Activated CD4-positive, alpha-beta T cell treated with anti-CD3 and anti-CD28 coated beads, Interleukin-2, amount 10 ng/mL, durations not matched to agents 7 days and 5 days (primary cell): ENCODE data around the gene DLGAP1. TPM values are rescaled to one million over a fixed set of nuclear protein-coding genes. Genes with fewer than 3 reads are reported as not detected.

ENCODE experiments used
- CTCF ChIA-PET: fragments of 350-600 bp; sonication (Branson Sonifier 250); formaldehyde crosslinking; loops from one replicate; lab custom pipeline; 2021; ENCODE audit warnings: antibody characterized with exemption; lab: Charles Lee
- POLR2A ChIA-PET: fragments of 350-600 bp; sonication (Branson Sonifier 250); formaldehyde crosslinking; loops from one replicate; lab custom pipeline; 2021; ENCODE audit warnings: antibody characterized with exemption; lab: Charles Lee
- DNase-seq: peaks from one replicate; pipeline ENCODE4 v3.0.0-alpha.2; 2020
- H3K27ac Mint-ChIP-seq: one replicate; pipeline ENCODE4 v1.8.0; 2021; ENCODE audit warnings: mild to moderate bottlenecking, moderate library complexity, mixed read lengths
- H3K27me3 Mint-ChIP-seq: one replicate; pipeline ENCODE4 v1.8.0; 2021; ENCODE audit warnings: mixed read lengths
- H3K36me3 Mint-ChIP-seq: one replicate; pipeline ENCODE4 v1.8.0; 2021; ENCODE audit warnings: low read depth, mixed read lengths
- H3K4me1 Mint-ChIP-seq: one replicate; pipeline ENCODE4 v1.8.0; 2021; ENCODE audit warnings: mixed read lengths
- H3K4me3 Mint-ChIP-seq: one replicate; pipeline ENCODE4 v1.8.0; 2021; ENCODE audit warnings: mild to moderate bottlenecking, moderate library complexity, mixed read lengths
- H3K9me3 Mint-ChIP-seq: one replicate; pipeline ENCODE4 v1.8.0; 2021; ENCODE audit warnings: mixed read lengths
- total RNA-seq, 2 experiments: library from RNA; stranded (reverse); gene quantifications; one replicate each; pipeline ENCODE4 v1.2.3, GENCODE V29; 2021

DLGAP1 gene
- total RNA-seq, 2 experiments from 2014 or later, result 0.10 TPM; not detected in 1

DNA sequence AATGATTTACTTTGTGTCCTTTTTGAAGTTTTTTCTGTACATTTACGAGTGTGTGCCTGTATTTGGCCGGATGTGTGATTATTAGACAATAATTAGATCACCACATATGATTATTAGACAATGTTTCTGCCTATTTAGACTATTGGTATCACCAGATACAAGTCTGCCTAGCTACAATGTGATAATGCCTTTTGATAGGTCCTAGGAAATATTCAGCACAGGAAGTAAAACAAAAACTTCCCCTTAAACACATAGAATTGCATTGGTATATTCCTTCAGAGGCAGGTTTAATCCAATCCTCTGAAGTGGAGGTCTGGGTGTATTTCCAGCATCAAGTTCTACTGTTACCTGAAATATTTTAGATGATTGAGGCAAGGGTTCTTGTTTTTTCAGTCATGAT lies 730.0 kb downstream of the DLGAP1 start:
- CTCF ChIA-PET, result interaction anchor here (0.5 kb wide), 1 partner anchor 80 kb away, joined by 3 read pairs; no protein-coding TSS in a partner anchor
- peaks cover 26% of the 10 kb centered on the region for H3K27me3 Mint-ChIP-seq
- H3K27ac Mint-ChIP-seq, result no peak overlapping the region
- H3K36me3 Mint-ChIP-seq, result no peaks in the 10 kb centered on the region
- DNase-seq, result no peak
- no peaks in the 10 kb centered on the region for H3K4me1 Mint-ChIP-seq
- no peak overlapping the region for H3K4me3 Mint-ChIP-seq
- H3K9me3 Mint-ChIP-seq, result no peaks in the 10 kb centered on the region
- POLR2A ChIA-PET, result no interaction called here

DNA sequence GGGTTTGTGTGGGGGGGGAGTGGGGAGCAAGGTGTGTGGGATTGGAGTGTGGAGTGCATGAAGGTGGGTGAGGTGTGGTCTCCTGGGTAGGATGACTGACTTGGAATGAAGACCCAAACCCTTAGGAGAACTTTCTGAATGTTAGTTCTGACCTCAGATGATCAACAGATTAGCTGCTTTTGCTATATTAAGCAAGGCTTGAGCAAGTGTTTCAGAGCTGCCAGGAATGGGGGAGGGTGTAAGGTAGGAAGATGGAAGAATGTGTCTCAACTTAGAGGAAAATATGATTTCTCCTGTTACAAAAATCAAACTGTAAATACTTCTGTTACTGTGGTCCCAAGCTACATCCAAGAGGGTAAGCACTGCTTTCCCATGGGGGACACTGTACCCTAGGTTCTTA lies 731.6 kb downstream of the DLGAP1 start:
- DNase-seq, result no peak
- ChIA-PET POLR2A (no interaction called here), CTCF (interaction anchor here (0.6 kb wide), 1 partner anchor 194 kb away, joined by 3 read pairs; no protein-coding TSS in a partner anchor)
- Mint-ChIP-seq H3K4me3 (no peak overlapping the region), H3K36me3 (no peaks in the 10 kb centered on the region), H3K27me3 (peaks cover 26% of the 10 kb centered on the region), H3K9me3 (no peaks in the 10 kb centered on the region), H3K4me1 (no peaks in the 10 kb centered on the region), H3K27ac (no peak overlapping the region)

DNA sequence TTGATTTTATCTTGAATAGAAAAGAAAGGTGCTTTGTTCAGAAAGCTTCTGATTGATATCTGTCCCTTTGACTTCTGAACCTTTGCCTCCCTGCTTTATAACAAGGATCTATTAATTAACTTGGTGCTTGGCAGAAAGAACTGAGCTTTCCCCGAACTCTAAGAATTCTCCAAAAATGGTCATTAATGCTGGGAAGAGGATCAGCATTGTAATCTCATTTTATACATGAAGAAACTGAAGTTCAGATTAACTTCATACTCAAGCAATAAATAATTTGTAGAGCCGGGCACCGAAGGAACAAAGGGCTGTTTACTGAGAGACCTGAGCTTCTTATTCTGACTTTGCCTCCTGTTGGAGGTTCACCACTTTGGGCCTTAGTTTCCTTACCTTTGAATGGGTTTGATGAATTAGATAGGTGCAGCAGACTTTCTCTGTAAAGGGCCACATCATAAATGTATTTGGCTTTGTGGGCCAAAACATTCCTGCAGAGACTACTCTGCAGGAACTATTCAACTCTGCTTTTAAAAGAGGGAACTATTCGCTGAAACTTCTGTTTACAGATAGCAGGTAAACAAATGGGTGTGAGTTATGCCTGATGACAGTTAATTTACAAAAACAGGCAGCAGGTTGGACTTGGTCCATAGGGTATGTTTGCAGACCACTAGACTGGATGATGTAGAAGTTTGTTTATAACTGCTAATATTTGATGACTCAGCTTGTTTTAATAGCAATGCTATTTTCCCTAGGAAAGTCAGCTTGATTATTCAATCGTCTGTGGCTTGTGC lies 732.3 kb downstream of the DLGAP1 start:
- Mint-ChIP-seq H3K4me1 (no peaks in the 10 kb centered on the region), H3K27ac (no peak overlapping the region), H3K9me3 (no peaks in the 10 kb centered on the region), H3K4me3 (no peak overlapping the region), H3K27me3 (peaks cover 26% of the 10 kb centered on the region), H3K36me3 (no peaks in the 10 kb centered on the region)
- DNase-seq, result no peak
- CTCF ChIA-PET, result interaction anchor here (0.5 kb wide), 1 partner anchor 411 kb away, joined by 3 read pairs; no protein-coding TSS in a partner anchor
- POLR2A ChIA-PET, result no interaction called here

DNA sequence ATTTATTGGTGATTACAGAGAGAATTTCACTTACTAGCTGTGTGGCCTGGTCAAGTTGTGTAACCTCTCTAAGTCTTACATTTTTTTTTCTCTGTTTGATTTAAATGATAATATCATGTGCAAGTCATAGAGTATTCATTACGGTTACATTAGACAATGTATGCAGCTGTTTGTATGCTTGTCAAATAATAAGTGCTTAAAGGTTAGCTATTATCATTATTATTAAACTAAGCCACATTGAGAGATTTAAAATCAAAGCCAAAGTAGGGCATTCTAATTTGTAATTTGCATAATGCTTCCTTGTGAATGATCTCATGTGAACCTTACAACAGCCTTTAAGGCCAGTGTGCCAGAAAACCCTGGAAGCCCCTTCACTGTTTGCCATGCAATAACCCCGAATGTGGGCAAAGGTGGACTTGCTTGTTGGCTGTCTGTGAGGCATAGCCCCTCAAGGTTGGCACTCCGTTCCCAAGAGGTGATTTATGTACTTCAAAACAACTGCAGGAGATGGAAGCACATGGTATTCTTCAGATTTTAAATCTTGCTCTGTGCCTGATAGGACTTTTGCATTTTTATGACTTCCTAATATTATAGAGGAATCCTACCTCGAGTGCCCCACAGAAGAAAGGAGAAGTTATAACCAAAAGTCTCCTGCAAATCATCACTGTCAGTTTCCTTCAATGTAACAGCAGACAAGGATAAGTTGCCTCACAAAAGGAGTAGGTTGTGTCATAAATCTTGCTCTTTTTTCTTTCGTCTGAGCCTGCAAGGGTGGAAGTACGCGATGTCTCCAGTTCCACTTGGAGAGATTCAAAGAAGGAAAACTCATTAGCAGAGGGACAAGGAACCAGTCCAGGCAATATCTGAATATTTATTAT lies 733.1 kb downstream of the DLGAP1 start:
- Mint-ChIP-seq H3K36me3 (no peaks in the 10 kb centered on the region), H3K9me3 (no peaks in the 10 kb centered on the region), H3K27ac (no peak overlapping the region), H3K4me3 (no peak overlapping the region), H3K27me3 (peaks cover 21% of the 10 kb centered on the region), H3K4me1 (no peaks in the 10 kb centered on the region)
- no peak for DNase-seq
- POLR2A ChIA-PET, result no interaction called here
- CTCF ChIA-PET, result no interaction called here

DNA sequence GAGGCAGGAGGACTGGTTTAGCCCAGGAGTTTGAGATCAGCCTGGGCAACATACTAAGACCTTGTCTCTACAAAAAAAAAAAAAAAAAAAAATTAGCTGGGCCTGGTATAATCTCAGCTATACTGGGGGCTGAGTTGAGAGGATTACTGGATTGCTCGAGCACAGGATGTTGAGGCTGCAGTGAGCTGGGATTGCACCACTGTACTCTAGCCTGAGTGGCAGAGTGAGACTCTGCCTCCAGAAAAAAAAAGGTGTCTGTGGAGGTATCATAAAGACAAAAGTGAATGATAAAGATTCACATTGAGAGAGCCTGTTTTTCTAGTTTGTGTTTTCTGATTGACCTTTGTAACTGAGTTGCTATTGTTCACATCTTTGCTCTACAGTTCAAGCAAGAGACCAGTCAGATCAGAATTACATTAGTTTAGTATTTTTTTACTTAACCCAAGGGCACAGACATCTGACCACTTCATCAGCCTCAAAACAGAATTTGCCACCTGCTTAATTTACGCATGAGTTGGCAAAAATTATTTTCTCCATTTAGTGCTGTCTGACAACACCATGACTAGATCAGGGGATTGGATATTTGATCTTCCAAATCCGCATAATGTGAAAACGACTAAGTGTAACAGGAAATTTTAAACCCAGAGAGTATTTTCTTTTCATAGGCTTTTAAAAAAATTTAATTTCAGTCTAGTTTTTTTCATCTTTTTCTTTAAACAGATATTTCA lies 734.1 kb downstream of the DLGAP1 start:
- Mint-ChIP-seq H3K36me3 (no peaks in the 10 kb centered on the region), H3K4me1 (no peaks in the 10 kb centered on the region), H3K9me3 (no peaks in the 10 kb centered on the region), H3K27ac (no peak overlapping the region), H3K4me3 (no peak overlapping the region), H3K27me3 (peaks cover 16% of the 10 kb centered on the region)
- ChIA-PET CTCF (no interaction called here), POLR2A (no interaction called here)
- DNase-seq, result no peak

DNA sequence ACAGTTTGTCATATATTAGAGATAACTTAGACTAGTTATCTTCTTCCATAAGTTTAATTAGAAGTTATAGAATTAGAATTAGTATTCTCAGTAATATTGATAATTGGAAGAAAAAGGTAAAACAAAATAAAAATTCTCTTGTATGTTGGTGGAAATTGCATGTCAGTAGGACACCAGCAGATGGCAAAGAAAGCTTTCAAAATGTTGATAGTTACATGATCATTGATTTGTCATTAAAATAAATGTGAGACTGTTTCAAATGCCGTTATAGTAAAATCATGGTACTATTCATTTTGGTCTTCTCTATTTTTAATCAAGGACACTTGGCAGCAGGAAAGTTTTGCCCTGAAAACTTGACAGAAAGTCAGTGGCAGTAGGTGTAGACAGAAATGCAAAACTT lies 734.9 kb downstream of the DLGAP1 start:
- H3K27ac Mint-ChIP-seq, result no peak overlapping the region
- H3K27me3 Mint-ChIP-seq, result peaks cover 13% of the 10 kb centered on the region
- DNase-seq, result no peak
- POLR2A ChIA-PET, result no interaction called here
- no peaks in the 10 kb centered on the region for H3K36me3 Mint-ChIP-seq
- peaks cover 3% of the 10 kb centered on the region for H3K4me1 Mint-ChIP-seq
- CTCF ChIA-PET, result no interaction called here
- H3K9me3 Mint-ChIP-seq, result no peaks in the 10 kb centered on the region
- no peak overlapping the region for H3K4me3 Mint-ChIP-seq

DNA sequence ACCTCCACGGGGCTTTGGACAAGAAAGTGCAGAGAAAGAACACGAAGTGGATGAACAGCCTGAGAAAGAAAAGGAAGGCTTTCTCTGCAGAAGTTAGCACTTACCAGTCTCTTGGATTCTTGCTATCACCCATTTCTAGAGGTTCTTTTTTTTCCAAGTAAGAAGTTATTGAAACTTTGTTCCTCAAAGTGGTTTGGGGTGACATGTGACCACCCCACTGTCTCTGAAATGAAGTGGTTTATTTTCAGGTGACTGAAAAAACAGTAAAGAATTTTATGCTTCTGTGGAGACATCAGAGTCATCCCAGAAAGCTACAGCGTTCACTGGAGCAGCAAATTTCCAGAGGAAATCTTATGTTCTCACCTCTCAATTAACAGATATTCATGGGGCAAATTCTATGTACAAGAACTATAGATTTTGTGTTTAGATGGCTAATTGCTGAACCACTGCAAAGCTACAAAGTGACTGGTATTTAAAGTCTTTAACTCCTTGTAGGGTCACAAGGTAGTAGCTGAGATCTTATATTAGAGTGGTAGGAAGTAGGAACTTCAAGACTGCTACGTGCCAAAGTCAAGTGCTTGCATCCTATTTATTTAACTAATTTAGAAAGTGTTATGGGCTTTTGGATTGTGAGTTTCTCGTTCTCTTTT lies 737.6 kb downstream of the DLGAP1 start:
- Mint-ChIP-seq H3K9me3 (no peaks in the 10 kb centered on the region), H3K36me3 (no peaks in the 10 kb centered on the region), H3K27ac (no peak overlapping the region), H3K27me3 (peaks cover 7% of the 10 kb centered on the region), H3K4me3 (no peak overlapping the region), H3K4me1 (peaks cover 3% of the 10 kb centered on the region)
- ChIA-PET CTCF (no interaction called here), POLR2A (no interaction called here)
- no peak for DNase-seq

DNA sequence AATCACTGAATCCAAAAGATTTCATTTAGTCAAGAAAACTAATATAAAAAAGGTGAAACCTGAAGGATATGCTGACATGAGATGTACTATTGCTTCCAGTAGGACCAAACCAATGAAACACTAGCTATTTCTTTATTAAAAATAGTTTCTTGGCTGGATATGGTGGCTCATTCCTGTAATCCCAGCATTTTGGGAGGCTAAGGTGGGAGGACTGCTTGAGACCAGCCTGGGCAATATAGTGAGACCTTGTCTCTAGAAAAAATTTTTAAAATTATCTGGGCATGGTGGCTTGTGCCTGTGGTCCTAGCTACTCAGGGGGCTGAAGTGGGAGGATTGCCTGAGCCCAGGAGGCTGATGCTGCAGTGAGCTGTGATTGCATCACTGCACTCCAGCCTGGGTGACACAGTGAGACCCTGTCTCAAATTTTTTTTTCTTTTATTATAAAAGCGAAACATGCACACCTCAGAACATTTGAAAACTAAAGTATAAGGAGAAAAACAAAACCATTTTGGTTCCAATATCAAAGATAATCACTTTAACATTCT lies 738.9 kb downstream of the DLGAP1 start:
- Mint-ChIP-seq H3K9me3 (no peaks in the 10 kb centered on the region), H3K4me1 (peaks cover 3% of the 10 kb centered on the region), H3K27me3 (peaks cover 5% of the 10 kb centered on the region), H3K4me3 (no peak overlapping the region), H3K27ac (no peak overlapping the region), H3K36me3 (no peaks in the 10 kb centered on the region)
- no peak for DNase-seq
- POLR2A ChIA-PET, result no interaction called here
- CTCF ChIA-PET, result interaction anchor here (0.9 to 1.5 kb wide), 2 partner anchors 10 to 51 kb away, joined by 3 to 5 read pairs; no protein-coding TSS in a partner anchor

DNA sequence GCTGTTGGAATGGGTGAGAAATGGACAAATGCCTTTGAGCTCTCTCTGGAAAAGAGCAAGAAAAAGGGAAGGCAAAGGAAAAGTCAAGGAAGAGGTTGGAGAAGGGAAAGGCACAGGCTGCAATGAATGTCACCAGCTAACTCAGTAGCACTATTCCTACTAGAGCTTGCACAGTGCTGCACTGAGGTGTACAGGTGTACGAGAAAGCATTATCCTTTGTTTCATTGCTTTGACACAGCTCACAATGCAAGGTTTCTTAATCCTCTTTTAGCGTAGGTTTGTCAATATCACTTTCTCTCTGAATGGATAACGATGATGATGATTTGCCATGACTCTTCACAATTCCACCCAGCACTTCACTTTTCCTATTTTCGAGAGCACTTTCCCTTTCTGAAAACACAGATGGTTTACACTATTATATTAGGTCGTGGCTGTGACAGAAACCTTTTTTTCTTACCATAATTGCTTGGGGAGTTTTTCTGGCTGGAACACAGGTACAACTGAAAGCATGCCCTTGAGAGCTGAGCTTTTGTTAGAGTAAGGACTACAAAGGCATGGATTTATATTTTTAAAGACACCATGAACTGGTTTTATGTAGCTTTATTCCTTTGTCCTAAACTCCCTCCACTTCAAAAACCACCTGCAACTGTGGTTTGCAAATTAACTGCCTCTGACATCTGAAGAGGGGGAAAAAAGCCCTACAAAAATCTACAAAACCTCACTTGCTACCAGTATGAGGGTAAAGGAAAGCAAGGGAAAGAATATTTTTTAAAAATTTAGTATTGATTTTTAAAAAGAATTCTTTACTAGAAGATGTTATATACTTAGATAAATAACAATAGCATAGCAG lies 739.7 kb downstream of the DLGAP1 start:
- Mint-ChIP-seq H3K9me3 (no peaks in the 10 kb centered on the region), H3K27me3 (peaks cover 5% of the 10 kb centered on the region), H3K27ac (no peak overlapping the region), H3K4me1 (peaks cover 3% of the 10 kb centered on the region), H3K36me3 (no peaks in the 10 kb centered on the region), H3K4me3 (no peak overlapping the region)
- ChIA-PET CTCF (interaction anchor here (1.0 to 1.5 kb wide), 2 partner anchors 9 to 297 kb away, joined by 3 to 5 read pairs; no protein-coding TSS in a partner anchor), POLR2A (no interaction called here)
- no peak for DNase-seq

DNA sequence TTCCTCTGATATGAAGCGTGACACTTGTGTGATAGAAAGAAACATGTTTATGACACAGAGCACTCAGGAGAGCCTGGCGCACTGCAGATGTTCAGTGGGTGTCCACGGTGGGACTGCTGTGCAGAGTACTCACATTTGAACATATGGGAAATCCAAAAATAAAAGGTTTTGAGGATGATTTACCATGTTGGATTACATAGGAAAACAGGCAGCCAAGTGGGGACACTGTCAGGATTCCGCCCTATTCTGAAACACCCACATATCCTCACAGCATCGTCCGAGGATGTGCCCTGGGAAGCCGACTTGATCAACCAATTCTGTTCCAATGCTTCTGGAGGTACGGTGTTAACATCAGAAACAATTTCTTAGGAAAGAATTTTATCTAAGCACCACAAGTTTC lies 741.4 kb downstream of the DLGAP1 start:
- H3K9me3 Mint-ChIP-seq, result no peaks in the 10 kb centered on the region
- H3K4me3 Mint-ChIP-seq, result no peak overlapping the region

DNA sequence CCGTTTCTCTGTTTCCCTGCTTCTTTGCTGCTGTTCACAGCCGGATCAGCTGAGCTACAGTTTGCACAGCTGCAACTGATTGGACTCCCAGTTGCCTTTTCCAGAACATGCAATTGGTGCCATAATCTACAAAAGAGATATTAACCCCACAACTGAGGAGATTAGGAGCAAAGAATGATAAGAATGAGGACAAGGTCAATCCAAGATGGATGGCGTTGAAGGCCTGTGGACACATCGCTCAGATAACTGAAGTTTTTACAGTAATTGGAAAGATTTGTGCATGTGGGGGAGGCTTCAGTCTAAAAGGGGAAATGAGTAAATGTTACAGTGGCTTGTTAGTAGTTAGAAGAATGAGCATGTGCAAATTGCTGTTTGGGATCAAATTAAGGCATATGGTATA lies 741.9 kb downstream of the DLGAP1 start:
- CTCF ChIA-PET, result no interaction called here

More for the DNA sequence above, 741.4 kb downstream of the DLGAP1 start:
- Mint-ChIP-seq H3K4me1 (peaks cover 3% of the 10 kb centered on the region), H3K27ac (no peak overlapping the region), H3K27me3 (peaks cover 9% of the 10 kb centered on the region), H3K36me3 (no peaks in the 10 kb centered on the region)
- CTCF ChIA-PET, result no interaction called here
- POLR2A ChIA-PET, result no interaction called here
- no peak for DNase-seq

More for the DNA sequence above, 741.9 kb downstream of the DLGAP1 start:
- Mint-ChIP-seq H3K27me3 (peaks cover 10% of the 10 kb centered on the region), H3K9me3 (no peaks in the 10 kb centered on the region), H3K27ac (no peak overlapping the region), H3K4me3 (no peak overlapping the region), H3K36me3 (no peaks in the 10 kb centered on the region), H3K4me1 (peaks cover 3% of the 10 kb centered on the region)
- no peak for DNase-seq
- POLR2A ChIA-PET, result no interaction called here
